ENCODE data around the gene SIRT3.

DNA sequence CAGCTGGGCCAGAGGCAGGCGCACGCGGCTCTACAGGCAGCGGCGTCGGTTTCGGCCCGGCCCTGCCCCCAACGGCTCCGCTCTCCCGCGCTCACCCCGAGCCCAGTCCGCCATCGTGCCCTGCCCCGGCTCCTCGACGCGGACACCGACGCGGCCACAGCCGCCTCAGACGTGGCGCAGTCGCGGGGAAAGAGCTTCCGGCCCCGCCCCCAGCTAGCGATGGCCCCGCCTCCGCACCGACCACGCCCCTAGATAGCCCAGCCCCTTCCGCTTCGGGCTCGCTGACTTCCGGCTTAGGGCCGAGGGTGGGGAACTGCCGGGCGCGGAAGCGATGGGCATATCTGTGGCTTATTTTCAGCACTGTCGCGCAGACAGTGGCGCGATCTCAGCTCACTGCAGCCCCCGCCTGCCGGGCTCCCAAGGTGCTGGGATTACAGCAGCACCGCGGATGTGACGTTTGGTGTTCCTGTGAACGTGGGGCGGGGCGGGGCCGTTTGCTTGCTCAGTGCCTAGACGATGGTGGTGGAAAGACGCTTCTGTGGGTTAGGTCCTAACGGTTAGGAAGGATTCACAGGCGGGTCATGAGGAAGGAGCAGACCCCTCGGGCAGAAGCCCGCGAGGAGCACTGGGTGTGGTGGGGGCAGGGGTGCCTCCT, 28.8 kb downstream of the SIRT3 start, which contains the start of the genes BET1L and RIC8A:
- TF ChIP-seq CTCF (conservative IDR thresholded peaks at IDR 0.05; ENCODE audit: low read depth, low read length), result no peak
- TF ChIP-seq EZH2 (IDR thresholded peaks at IDR 0.05; ENCODE audit: low read length, unreplicated experiment), result no peak

Measured in PC-3 (cell line).